SU-DHL-6 (cell line): ENCODE measurements around the gene CBLN4.

Experiments
- EZH2phosphoT487 ChIP-seq: fragments of 200-600 bp; sonication (generic), shearing (Covaris generic); conservative IDR thresholded peaks from 2 replicates; pipeline ENCODE4 v1.6.1; 2018; ENCODE audit warnings: mild to moderate bottlenecking, antibody characterized with exemption, low read length, moderate library complexity, mixed read lengths
- TF ChIP-seq, protein P1 (sequence below): fragments of 200-600 bp; sonication (generic); IDR thresholded peaks from one replicate; pipeline ENCODE4 v1.5.1; 2017; ENCODE audit warnings: antibody characterized with exemption, mild to moderate bottlenecking, low read length, moderate library complexity; ENCODE audit not compliant: insufficient read depth, poor library complexity, severe bottlenecking

DNA sequence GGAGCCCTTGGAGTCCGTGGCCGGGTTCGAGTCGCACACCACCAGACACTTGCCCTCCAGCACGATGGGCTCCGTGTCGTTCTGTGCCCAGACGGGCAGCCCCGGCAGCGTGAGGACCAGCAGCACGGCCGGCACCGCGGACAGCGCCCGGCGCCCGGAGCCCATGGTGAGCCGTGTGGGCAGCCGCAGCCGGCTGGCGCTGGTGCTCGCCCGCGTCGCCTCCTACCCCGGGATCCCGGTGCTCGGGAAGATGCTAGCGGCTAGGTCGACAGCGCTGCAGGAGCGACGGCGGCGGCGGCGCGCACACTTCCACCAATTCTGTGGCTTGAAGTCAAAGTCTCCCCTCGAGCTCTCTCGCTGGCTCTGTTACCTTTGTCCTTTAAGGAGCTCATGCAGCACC is 1.3 kb downstream of the CBLN4 start:
- TF ChIP-seq, protein P1, sequence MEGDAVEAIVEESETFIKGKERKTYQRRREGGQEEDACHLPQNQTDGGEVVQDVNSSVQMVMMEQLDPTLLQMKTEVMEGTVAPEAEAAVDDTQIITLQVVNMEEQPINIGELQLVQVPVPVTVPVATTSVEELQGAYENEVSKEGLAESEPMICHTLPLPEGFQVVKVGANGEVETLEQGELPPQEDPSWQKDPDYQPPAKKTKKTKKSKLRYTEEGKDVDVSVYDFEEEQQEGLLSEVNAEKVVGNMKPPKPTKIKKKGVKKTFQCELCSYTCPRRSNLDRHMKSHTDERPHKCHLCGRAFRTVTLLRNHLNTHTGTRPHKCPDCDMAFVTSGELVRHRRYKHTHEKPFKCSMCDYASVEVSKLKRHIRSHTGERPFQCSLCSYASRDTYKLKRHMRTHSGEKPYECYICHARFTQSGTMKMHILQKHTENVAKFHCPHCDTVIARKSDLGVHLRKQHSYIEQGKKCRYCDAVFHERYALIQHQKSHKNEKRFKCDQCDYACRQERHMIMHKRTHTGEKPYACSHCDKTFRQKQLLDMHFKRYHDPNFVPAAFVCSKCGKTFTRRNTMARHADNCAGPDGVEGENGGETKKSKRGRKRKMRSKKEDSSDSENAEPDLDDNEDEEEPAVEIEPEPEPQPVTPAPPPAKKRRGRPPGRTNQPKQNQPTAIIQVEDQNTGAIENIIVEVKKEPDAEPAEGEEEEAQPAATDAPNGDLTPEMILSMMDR: no peak
- no peak for TF ChIP-seq EZH2phosphoT487
